CD14-positive monocyte (primary cell): ENCODE data around the gene DNAJC18. TPM values are rescaled to one million over a fixed set of nuclear protein-coding genes. Genes with fewer than 3 reads are reported as not detected.

ENCODE experiments used
- DNase-seq, 3 donors: peaks; one replicate each; pipeline ENCODE4 v3.0.0-alpha.2; 2011 to 2022
- H2AFZ ChIP-seq: 2 replicates; pipeline ENCODE4 v1.6.0; 2012; ENCODE audit warnings: mild to moderate bottlenecking, low read depth, low read length, inconsistent platforms; ENCODE audit not compliant: insufficient read depth, poor library complexity, severe bottlenecking
- H3K27ac ChIP-seq, 2 donors: 1 replicate in 1 of 2; 2 replicates in 1 of 2; pipeline ENCODE4 v1.5.1; 2012 to 2013; ENCODE audit warnings: low read length in 2 of 2, control low read depth in 1 of 2, inconsistent platforms in 1 of 2, low read depth in 1 of 2, mild to moderate bottlenecking in 1 of 2
- H3K27me3 ChIP-seq, 2 donors: one replicate each; pipeline versions ENCODE4 v1.6.0 to v1.6.1; 2011 to 2013; ENCODE audit warnings: low read length in 2 of 2; ENCODE audit not compliant: control insufficient read depth in 2 of 2, insufficient read depth in 2 of 2
- H3K36me3 ChIP-seq, 2 donors: replicated peaks in 1 of 2; 1 replicate in 1 of 2; 2 replicates in 1 of 2; pipeline versions ENCODE4 v1.5.1 to v1.6.1; 2012 to 2013; ENCODE audit warnings: low read length in 2 of 2, control low read depth in 1 of 2, inconsistent platforms in 1 of 2, mild to moderate bottlenecking in 1 of 2; ENCODE audit not compliant: insufficient read depth in 2 of 2, control insufficient read depth in 1 of 2
- H3K4me1 ChIP-seq, 2 donors: 1 replicate in 1 of 2; 2 replicates in 1 of 2; pipeline versions ENCODE4 v1.5.1 to v1.6.1; 2012 to 2013; ENCODE audit warnings: low read length in 2 of 2, control low read depth in 1 of 2, inconsistent platforms in 1 of 2, mild to moderate bottlenecking in 1 of 2, moderate library complexity in 1 of 2; ENCODE audit not compliant: insufficient read depth in 2 of 2, control insufficient read depth in 1 of 2
- H3K4me2 ChIP-seq: replicated peaks from 2 replicates; pipeline ENCODE3; 2012; ENCODE audit warnings: low read length, moderate library complexity, mild to moderate bottlenecking; ENCODE audit not compliant: poor library complexity, severe bottlenecking; ENCODE audit errors: extremely low read depth
- H3K4me3 ChIP-seq, 3 experiments: fragments of 200-600 bp in 1 of 3; sonication (generic) in 1 of 3; replicated peaks in 1 of 3; 1 replicate in 2 of 3; 2 replicates in 1 of 3; pipeline ENCODE4 v1.5.1; 2011 to 2013; ENCODE audit warnings: low read length in 3 of 3, mild to moderate bottlenecking in 3 of 3, control low read depth in 2 of 3, low read depth in 2 of 3, inconsistent platforms in 1 of 3, moderate library complexity in 1 of 3
- H3K79me2 ChIP-seq: 2 replicates; pipeline ENCODE4 v1.6.0; 2012; ENCODE audit warnings: mild to moderate bottlenecking, control low read depth, inconsistent platforms, low read length, moderate library complexity; ENCODE audit not compliant: insufficient read depth
- H3K9ac ChIP-seq: 2 replicates; pipeline ENCODE4 v1.6.0; 2017; ENCODE audit warnings: low read length, mild to moderate bottlenecking; ENCODE audit not compliant: insufficient read depth, poor library complexity, severe bottlenecking
- H3K9me3 ChIP-seq, 2 donors: replicated peaks in 1 of 2; 1 replicate in 1 of 2; 2 replicates in 1 of 2; pipeline versions ENCODE4 v1.5.1 to v1.6.1; 2012 to 2013; ENCODE audit warnings: low read length in 2 of 2, control low read depth in 1 of 2; ENCODE audit not compliant: control insufficient read depth in 1 of 2, insufficient read depth in 1 of 2
- H4K20me1 ChIP-seq: 2 replicates; pipeline ENCODE4 v1.6.0; 2012; ENCODE audit warnings: mild to moderate bottlenecking, low read length, control low read depth, moderate library complexity; ENCODE audit not compliant: insufficient read depth
- H3K27ac Mint-ChIP-seq, 7 donors: one replicate each; pipeline ENCODE4 v1.8.0; 2020; ENCODE audit warnings: mild to moderate bottlenecking in 7 of 7, mixed read lengths in 7 of 7, moderate library complexity in 6 of 7, inconsistent platforms in 2 of 7
- H3K27me3 Mint-ChIP-seq, 3 donors: one replicate each; pipeline ENCODE4 v1.8.0; 2021 to 2022; ENCODE audit warnings: low read depth in 3 of 3, mild to moderate bottlenecking in 3 of 3, mixed read lengths in 3 of 3, moderate library complexity in 3 of 3, inconsistent platforms in 1 of 3
- H3K36me3 Mint-ChIP-seq, 2 donors: one replicate each; pipeline ENCODE4 v1.8.0; 2020; ENCODE audit warnings: mixed read lengths in 2 of 2, inconsistent platforms in 1 of 2, mild to moderate bottlenecking in 1 of 2
- H3K4me1 Mint-ChIP-seq: one replicate; pipeline ENCODE4 v1.8.0; 2020; ENCODE audit warnings: mild to moderate bottlenecking, mixed read lengths
- H3K4me3 Mint-ChIP-seq, 2 donors: one replicate each; pipeline ENCODE4 v1.8.0; 2020; ENCODE audit warnings: mild to moderate bottlenecking in 2 of 2, mixed read lengths in 2 of 2, moderate library complexity in 1 of 2
- H3K9me3 Mint-ChIP-seq, 7 donors: one replicate each; pipeline ENCODE4 v1.8.0; 2020 to 2022; ENCODE audit warnings: mixed read lengths in 7 of 7, mild to moderate bottlenecking in 6 of 7, moderate library complexity in 6 of 7, inconsistent platforms in 2 of 7
- CTCF ChIP-seq: fragments of 200-600 bp; IDR thresholded peaks from one replicate; pipeline ENCODE4 v1.8.0; 2022; ENCODE audit warnings: antibody characterized with exemption, mild to moderate bottlenecking
- WGBS: methylation state at CpG from one replicate; pipeline ENCODE4 v1.1.5; 2013; ENCODE audit warnings: missing lambda C conversion rate; ENCODE audit not compliant: insufficient coverage; 5-methylcytosine and 5-hydroxymethylcytosine counted together
- intact Hi-C, 2 donors: fragments of 100-400 bp; cut with micrococcal nuclease; formaldehyde crosslinking; loops; one replicate each; pipeline versions ENCODE4 v1.15.0 to v1.15.1; 2023
- polyA plus RNA-seq, 3 donors: library from polyadenylated mRNA; depleted of rRNA in 1 of 3; unstranded in 2 of 3; stranded (reverse) in 1 of 3; fragments of 300-500 nt in 2 of 3; fragments of >200 nt in 1 of 3; fragmentation: Illumina TruSeq in 2 of 3; gene quantifications; 1 replicate in 2 of 3; 2 replicates in 1 of 3; pipeline ENCODE4 v1.2.3, GENCODE V29; 2012 to 2021

DNAJC18 gene
- polyA plus RNA-seq, 3 donors, result 0.87 to 2.6 (median 2.2) TPM

- Histone ChIP-seq H3K4me1 (peaks cover 26 to 34% of the 10 kb centered on the region in 2 donors), H3K36me3 (no peaks in the 10 kb centered on the region), H3K4me2 (peak overlapping the region; percentile 89), H2AFZ (peak overlapping the region; percentile 96), H4K20me1 (no peaks in the 10 kb centered on the region), H3K4me3 (peak overlapping the region; percentile 35 to 82 (median 54)), H3K27ac (no peak overlapping the region), H3K9me3 (peaks cover 0 to 5% of the 10 kb centered on the region in 2 donors), H3K9ac (peak overlapping the region; percentile 42), H3K27me3 (peaks cover 12 to 41% of the 10 kb centered on the region in 2 donors), H3K79me2 (no peaks in the 10 kb centered on the region)
- peak overlapping the region in 1 of 7 donors; percentile 48 for H3K27ac Mint-ChIP-seq
- whole genome bisulfite sequencing, result 12% methylated on average over 41 of the region's 49 CpGs
- H3K27me3 Mint-ChIP-seq, result peaks cover 48 to 68% (median 51%) of the 10 kb centered on the region in 3 donors
- DNase-seq, result no peak
- TF ChIP-seq CTCF, result no peak
- H3K9me3 Mint-ChIP-seq, result peaks cover 0 to 9% (median 5%) of the 10 kb centered on the region in 7 donors
- H3K36me3 Mint-ChIP-seq, result peaks cover 5% of the 10 kb centered on the region in 2 donors
- H3K4me1 Mint-ChIP-seq, result peaks cover 41% of the 10 kb centered on the region
- H3K4me3 Mint-ChIP-seq, result peak overlapping the region; percentile 89 to 94
- intact Hi-C loops, result no loop called here
Observed at GRCh38 chr5:139393497-139394122, 45.7 kb downstream of the DNAJC18 start.

- H3K36me3 ChIP-seq, result no peaks in the 10 kb centered on the region
- H3K9ac ChIP-seq, result peak overlapping the region; percentile 42
- Mint-ChIP-seq H3K9me3 (peaks cover 0 to 9% (median 5%) of the 10 kb centered on the region in 7 donors), H3K27ac (peak overlapping the region in 2 of 7 donors; percentile 48 to 61), H3K4me1 (peaks cover 47% of the 10 kb centered on the region), H3K4me3 (peak overlapping the region; percentile 89 to 94), H3K27me3 (peaks cover 48 to 68% (median 52%) of the 10 kb centered on the region in 3 donors), H3K36me3 (peaks cover 5% of the 10 kb centered on the region in 2 donors)
- H3K79me2 ChIP-seq, result no peaks in the 10 kb centered on the region
- peaks cover 28 to 40% of the 10 kb centered on the region in 2 donors for H3K4me1 ChIP-seq
- intact Hi-C loops, result no loop called here
- H3K9me3 ChIP-seq, result peaks cover 0 to 5% of the 10 kb centered on the region in 2 donors
- no peaks in the 10 kb centered on the region for H4K20me1 ChIP-seq
- WGBS, result under 1% methylated on average over 72 of the region's 77 CpGs
- no peak overlapping the region for H3K27ac ChIP-seq
- TF ChIP-seq CTCF, result peak; percentile 91
- H2AFZ ChIP-seq, result peak overlapping the region; percentile 96
- DNase-seq, result peak; percentile 61 to 69 (median 68)
- peak overlapping the region; percentile 35 to 82 (median 54) for H3K4me3 ChIP-seq
- H3K27me3 ChIP-seq, result peaks cover 12 to 41% of the 10 kb centered on the region in 2 donors
- peak overlapping the region; percentile 89 for H3K4me2 ChIP-seq
Observed at GRCh38 chr5:139392678-139393496, 46.4 kb downstream of the DNAJC18 start.
